ENCODE results near the gene DHX35.

The DHX35 gene

GRCh38 chr20:39057143-39057542 is 95.0 kb downstream of the DHX35 start (continued):
- TF ChIP-seq, protein P1, sequence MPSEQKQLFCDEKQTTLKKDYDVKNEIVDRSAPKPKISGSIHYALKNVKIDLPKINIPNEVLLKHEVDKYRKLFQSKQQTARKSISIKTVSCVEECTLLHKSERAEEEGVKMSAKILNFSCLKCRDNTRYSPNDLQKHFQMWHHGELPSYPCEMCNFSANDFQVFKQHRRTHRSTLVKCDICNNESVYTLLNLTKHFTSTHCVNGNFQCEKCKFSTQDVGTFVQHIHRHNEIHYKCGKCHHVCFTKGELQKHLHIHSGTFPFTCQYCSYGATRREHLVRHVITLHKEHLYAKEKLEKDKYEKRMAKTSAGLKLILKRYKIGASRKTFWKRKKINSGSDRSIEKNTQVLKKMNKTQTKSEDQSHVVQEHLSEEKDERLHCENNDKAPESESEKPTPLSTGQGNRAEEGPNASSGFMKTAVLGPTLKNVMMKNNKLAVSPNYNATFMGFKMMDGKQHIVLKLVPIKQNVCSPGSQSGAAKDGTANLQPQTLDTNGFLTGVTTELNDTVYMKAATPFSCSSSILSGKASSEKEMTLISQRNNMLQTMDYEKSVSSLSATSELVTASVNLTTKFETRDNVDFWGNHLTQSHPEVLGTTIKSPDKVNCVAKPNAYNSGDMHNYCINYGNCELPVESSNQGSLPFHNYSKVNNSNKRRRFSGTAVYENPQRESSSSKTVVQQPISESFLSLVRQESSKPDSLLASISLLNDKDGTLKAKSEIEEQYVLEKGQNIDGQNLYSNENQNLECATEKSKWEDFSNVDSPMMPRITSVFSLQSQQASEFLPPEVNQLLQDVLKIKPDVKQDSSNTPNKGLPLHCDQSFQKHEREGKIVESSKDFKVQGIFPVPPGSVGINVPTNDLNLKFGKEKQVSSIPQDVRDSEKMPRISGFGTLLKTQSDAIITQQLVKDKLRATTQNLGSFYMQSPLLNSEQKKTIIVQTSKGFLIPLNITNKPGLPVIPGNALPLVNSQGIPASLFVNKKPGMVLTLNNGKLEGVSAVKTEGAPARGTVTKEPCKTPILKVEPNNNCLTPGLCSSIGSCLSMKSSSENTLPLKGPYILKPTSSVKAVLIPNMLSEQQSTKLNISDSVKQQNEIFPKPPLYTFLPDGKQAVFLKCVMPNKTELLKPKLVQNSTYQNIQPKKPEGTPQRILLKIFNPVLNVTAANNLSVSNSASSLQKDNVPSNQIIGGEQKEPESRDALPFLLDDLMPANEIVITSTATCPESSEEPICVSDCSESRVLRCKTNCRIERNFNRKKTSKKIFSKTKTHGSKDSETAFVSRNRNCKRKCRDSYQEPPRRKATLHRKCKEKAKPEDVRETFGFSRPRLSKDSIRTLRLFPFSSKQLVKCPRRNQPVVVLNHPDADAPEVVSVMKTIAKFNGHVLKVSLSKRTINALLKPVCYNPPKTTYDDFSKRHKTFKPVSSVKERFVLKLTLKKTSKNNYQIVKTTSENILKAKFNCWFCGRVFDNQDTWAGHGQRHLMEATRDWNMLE (tag by site-specific recombination; conservative IDR thresholded peaks at IDR 0.05; ENCODE audit: low read depth) = no peak
- TF ChIP-seq ZNF366 (tag by site-specific recombination; conservative IDR thresholded peaks at IDR 0.05) (no peak), KLF8 (tag by site-specific recombination; IDR thresholded peaks at IDR 0.05) (no peak), SETDB1 (IDR thresholded peaks at IDR 0.05; ENCODE audit: insufficient read length, low read length) (no peak), ZNF341 (tag by site-specific recombination; IDR thresholded peaks at IDR 0.05; ENCODE audit: low read depth) (no peak), BCL6B (tag by site-specific recombination; IDR thresholded peaks at IDR 0.05) (no peak), OVOL3 (tag by site-specific recombination; IDR thresholded peaks at IDR 0.05) (no peak)

- Histone ChIP-seq H3K4me3 (ENCODE audit: low read depth, low read length) (no peak overlapping the region), H3K36me3 (ENCODE audit: control insufficient read depth in 2 of 2, insufficient read depth in 1 of 2, low read length in 2 of 2) (no peaks in the 10 kb centered on the region), H3K9me3 (ENCODE audit: control insufficient read depth, insufficient read depth, low read depth, low read length) (no peaks in the 10 kb centered on the region), H3K27ac (ENCODE audit: extremely low read depth, low read depth, low read length) (no peak overlapping the region), H3K4me1 (ENCODE audit: control insufficient read depth, insufficient read depth, low read length) (no peaks in the 10 kb centered on the region)
- POLR2A ChIA-PET = no interaction called here
- CTCF ChIA-PET = interaction anchor here (0.6 to 1.0 kb wide), 4 partner anchors 9 to 765 kb away, joined by 3 to 4 read pairs (median 3); no protein-coding TSS in a partner anchor
- no peak for TF ChIP-seq ZNF501 (tag by site-specific recombination; IDR thresholded peaks at IDR 0.05)
Observed at GRCh38 chr20:39057911-39058310, 95.8 kb downstream of the DHX35 start.

GRCh38 chr20:39059036-39059435 is 96.9 kb downstream of the DHX35 start:
- Histone ChIP-seq H3K36me3 (ENCODE audit: control insufficient read depth in 2 of 2, insufficient read depth in 1 of 2, low read length in 2 of 2) (no peaks in the 10 kb centered on the region), H3K4me3 (ENCODE audit: low read depth, low read length) (no peak overlapping the region), H3K4me1 (ENCODE audit: control insufficient read depth, insufficient read depth, low read length) (no peaks in the 10 kb centered on the region), H3K9me3 (ENCODE audit: control insufficient read depth, insufficient read depth, low read depth, low read length) (no peaks in the 10 kb centered on the region), H3K27ac (ENCODE audit: extremely low read depth, low read depth, low read length) (no peak overlapping the region)
- ChIA-PET CTCF (interaction anchor here (1.1 kb wide), 1 partner anchor 9 kb away, joined by 6 read pairs; no protein-coding TSS in a partner anchor), POLR2A (no interaction called here)
- TF ChIP-seq PRDM1 (tag by site-specific recombination; IDR thresholded peaks at IDR 0.05) = no peak
- TF ChIP-seq ZNF202 (tag by site-specific recombination; IDR thresholded peaks at IDR 0.05; ENCODE audit: borderline replicate concordance) = no peak
- no peak for TF ChIP-seq TCF7L2 (IDR thresholded peaks at IDR 0.05; ENCODE audit: borderline replicate concordance, low read depth, low read length)
- no peak for TF ChIP-seq SP3 (tag by site-specific recombination; IDR thresholded peaks at IDR 0.05)
- TF ChIP-seq HOXC10 (CRISPR knock-in tag; IDR thresholded peaks at IDR 0.05) = no peak

GRCh38 chr20:39066471-39067242 is 104.5 kb downstream of the DHX35 start:
- TF ChIP-seq WT1 (tag by site-specific recombination; IDR thresholded peaks at IDR 0.05) (no peak), MYNN (tag by site-specific recombination; IDR thresholded peaks at IDR 0.05; ENCODE audit: borderline replicate concordance) (no peak), ZNF558 (tag by site-specific recombination; IDR thresholded peaks at IDR 0.05) (no peak)
- CTCF ChIA-PET = interaction anchor here (0.6 to 3.4 kb wide), 8 partner anchors 9 to 1901 kb away, joined by 3 to 14 read pairs (median 4); no protein-coding TSS in a partner anchor
- no peaks in the 10 kb centered on the region for H3K9me3 ChIP-seq (ENCODE audit: control insufficient read depth, insufficient read depth, low read depth, low read length)
- no peak overlapping the region for H3K4me3 ChIP-seq (ENCODE audit: low read depth, low read length)
- no peaks in the 10 kb centered on the region for H3K36me3 ChIP-seq (ENCODE audit: control insufficient read depth in 2 of 2, insufficient read depth in 1 of 2, low read length in 2 of 2)
- no peaks in the 10 kb centered on the region for H3K4me1 ChIP-seq (ENCODE audit: control insufficient read depth, insufficient read depth, low read length)
- POLR2A ChIA-PET = no interaction called here
- H3K27ac ChIP-seq (ENCODE audit: extremely low read depth, low read depth, low read length) = no peak overlapping the region

Data from HEK293 (cell line).